ENCODE data around the gene SMIM11.
"Not testable (repeated sequence)": the region's sequence is repeated elsewhere in the genome, so short reads cannot be mapped to it uniquely, and the experiment has no call there.

Gene SMIM11

GRCh38 chr21:34362670-34363069, 12.6 kb upstream of the SMIM11 start:
- Mint-ChIP-seq H3K36me3 (ENCODE audit: low read depth) (no peaks in the 10 kb centered on the region), H3K4me1 (ENCODE audit: low read depth) (peaks cover 16% of the 10 kb centered on the region), H3K4me3 (no peak overlapping the region), H3K9me3 (no peaks in the 10 kb centered on the region), H3K27me3 (peaks cover 15% of the 10 kb centered on the region), H3K27ac (no peak overlapping the region)
- intact Hi-C loops (cut with micrococcal nuclease) = no loop called here

DNA sequence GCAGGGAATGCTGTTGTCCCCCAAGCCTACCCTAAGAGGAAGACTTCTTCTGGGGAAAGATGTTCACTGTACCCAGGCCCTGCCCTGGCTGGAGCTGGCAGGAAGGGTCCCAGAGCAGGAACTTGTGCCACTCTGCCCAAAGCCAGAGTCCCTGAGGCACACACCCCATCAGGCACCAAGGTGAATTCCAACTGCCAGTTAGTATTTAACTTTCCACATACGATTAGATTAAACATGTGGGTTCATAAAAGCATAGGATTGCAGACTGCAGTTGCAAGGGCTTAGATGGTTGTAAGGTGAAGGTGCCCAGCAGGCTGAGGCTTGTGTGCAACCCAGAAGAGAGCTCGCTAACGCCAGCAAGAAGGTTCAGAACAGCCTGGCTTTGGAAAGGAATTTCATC, 11.6 kb upstream of the SMIM11 start, which contains the start of gene KCNE2:
Gene KCNE2 (plus strand): TSS at position 274 of the 400 bp plus-strand sequence. CDS start 6,473 bp downstream, outside the sequence.
- Mint-ChIP-seq H3K4me3 (no peak within 1 kb of the TSS), H3K27ac (peak within 1 kb of the TSS; percentile 5)
- intact Hi-C loops (cut with micrococcal nuclease) = no loop called here

GRCh38 chr21:34364921-34365320, 10.4 kb upstream of the SMIM11 start:
- Mint-ChIP-seq H3K27me3 (peaks cover 10% of the 10 kb centered on the region), H3K9me3 (no peaks in the 10 kb centered on the region), H3K4me3 (no peak overlapping the region), H3K4me1 (ENCODE audit: low read depth) (peaks cover 16% of the 10 kb centered on the region), H3K36me3 (ENCODE audit: low read depth) (no peaks in the 10 kb centered on the region), H3K27ac (no peak overlapping the region)
- intact Hi-C loops (cut with micrococcal nuclease) = no loop called here

More for the DNA sequence above, 11.6 kb upstream of the SMIM11 start, which contains the start of gene KCNE2:
- H3K36me3 Mint-ChIP-seq (ENCODE audit: low read depth) = no peaks in the 10 kb centered on the region
- H3K27me3 Mint-ChIP-seq = peaks cover 11% of the 10 kb centered on the region
- no peaks in the 10 kb centered on the region for H3K9me3 Mint-ChIP-seq
- peaks cover 16% of the 10 kb centered on the region for H3K4me1 Mint-ChIP-seq (ENCODE audit: low read depth)

DNA sequence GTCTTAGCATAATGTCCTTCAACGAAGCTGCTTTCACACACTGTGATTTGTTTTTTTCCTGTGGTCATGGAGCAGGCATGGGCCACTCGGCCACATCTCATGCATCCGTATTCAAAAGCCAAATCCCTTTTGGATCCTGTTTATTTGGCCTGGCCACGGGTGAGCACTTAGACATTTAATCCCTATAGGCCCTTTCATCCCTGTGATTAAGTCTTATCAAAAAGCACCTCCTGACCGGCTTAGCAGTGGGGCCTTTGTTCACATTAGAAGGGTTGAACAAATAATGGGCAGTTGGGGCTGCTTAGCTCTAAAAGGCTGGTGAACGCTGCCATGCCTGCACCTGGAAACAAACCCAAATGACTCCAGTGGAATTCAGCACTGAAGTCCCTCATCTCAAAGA, 9.5 kb upstream of the SMIM11 start:
- Mint-ChIP-seq H3K36me3 (ENCODE audit: low read depth) (no peaks in the 10 kb centered on the region), H3K9me3 (no peaks in the 10 kb centered on the region), H3K4me3 (no peak overlapping the region), H3K27ac (no peak overlapping the region), H3K4me1 (ENCODE audit: low read depth) (peaks cover 16% of the 10 kb centered on the region), H3K27me3 (peaks cover 8% of the 10 kb centered on the region)
- intact Hi-C loops (cut with micrococcal nuclease) = no loop called here

- peaks cover 7% of the 10 kb centered on the region for H3K4me1 Mint-ChIP-seq (ENCODE audit: low read depth)
- intact Hi-C loops (cut with micrococcal nuclease) = no loop called here
- H3K36me3 Mint-ChIP-seq (ENCODE audit: low read depth) = no peaks in the 10 kb centered on the region
- peaks cover 2% of the 10 kb centered on the region for H3K27me3 Mint-ChIP-seq
- no peaks in the 10 kb centered on the region for H3K9me3 Mint-ChIP-seq
- no peak overlapping the region for H3K27ac Mint-ChIP-seq
- no peak overlapping the region for H3K4me3 Mint-ChIP-seq
These were observed 7.9 kb upstream of the SMIM11 start for GRCh38 chr21:34367320-34367935.

DNA sequence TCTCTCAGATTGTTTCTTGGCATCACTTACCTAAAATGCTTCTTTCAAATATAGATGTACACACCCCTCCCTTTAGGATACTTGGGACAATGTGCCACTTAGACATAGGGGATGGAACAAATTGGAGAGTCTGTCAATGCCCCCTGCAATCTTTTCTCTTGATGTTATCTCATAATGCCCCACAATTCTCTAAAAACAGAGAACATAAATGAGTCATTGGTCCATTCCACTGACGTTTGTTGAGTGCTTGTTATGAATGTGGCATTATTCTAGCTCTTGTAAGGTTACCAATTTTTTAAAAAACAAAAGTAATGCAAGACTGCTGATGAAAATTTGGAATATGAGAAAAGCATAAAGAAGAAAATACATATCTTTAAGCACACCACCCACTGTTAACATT, 5.6 kb upstream of the SMIM11 start:
- Mint-ChIP-seq H3K36me3 (ENCODE audit: low read depth) (no peaks in the 10 kb centered on the region), H3K4me1 (ENCODE audit: low read depth) (peaks cover 12% of the 10 kb centered on the region), H3K27ac (no peak overlapping the region), H3K27me3 (peaks cover 2% of the 10 kb centered on the region), H3K9me3 (no peaks in the 10 kb centered on the region), H3K4me3 (no peak overlapping the region)
- intact Hi-C loops (cut with micrococcal nuclease) = no loop called here

GRCh38 chr21:34372321-34372720, 3.0 kb upstream of the SMIM11 start:
- Mint-ChIP-seq H3K27me3 (peaks cover 2% of the 10 kb centered on the region), H3K9me3 (no peaks in the 10 kb centered on the region), H3K4me3 (no peak overlapping the region), H3K27ac (no peak overlapping the region), H3K36me3 (ENCODE audit: low read depth) (no peaks in the 10 kb centered on the region), H3K4me1 (ENCODE audit: low read depth) (peaks cover 12% of the 10 kb centered on the region)
- intact Hi-C loops (cut with micrococcal nuclease) = no loop called here

- peaks cover 12% of the 10 kb centered on the region for H3K4me1 Mint-ChIP-seq (ENCODE audit: low read depth)
- H3K9me3 Mint-ChIP-seq; H3K27me3 Mint-ChIP-seq; intact Hi-C loops (cut with micrococcal nuclease); H3K4me3 Mint-ChIP-seq; H3K27ac Mint-ChIP-seq; H3K36me3 Mint-ChIP-seq (ENCODE audit: low read depth): not testable (repeated sequence)
These were observed 845 bp upstream of the SMIM11 start for GRCh38 chr21:34374462-34374861.

- H3K4me3 Mint-ChIP-seq; H3K27ac Mint-ChIP-seq; H3K36me3 Mint-ChIP-seq (ENCODE audit: low read depth); H3K27me3 Mint-ChIP-seq; intact Hi-C loops (cut with micrococcal nuclease); H3K9me3 Mint-ChIP-seq: not testable (repeated sequence)
- peaks cover 12% of the 10 kb centered on the region for H3K4me1 Mint-ChIP-seq (ENCODE audit: low read depth)
These were observed 289 bp downstream of the SMIM11 start for GRCh38 chr21:34375619-34375972.

- H3K4me3 Mint-ChIP-seq; H3K4me1 Mint-ChIP-seq (ENCODE audit: low read depth); H3K36me3 Mint-ChIP-seq (ENCODE audit: low read depth); H3K9me3 Mint-ChIP-seq; intact Hi-C loops (cut with micrococcal nuclease); H3K27me3 Mint-ChIP-seq; H3K27ac Mint-ChIP-seq: not testable (repeated sequence)
These were observed 7.8 kb downstream of the SMIM11 start for GRCh38 chr21:34383138-34383537.

- H3K27ac Mint-ChIP-seq; H3K4me1 Mint-ChIP-seq (ENCODE audit: low read depth); H3K36me3 Mint-ChIP-seq (ENCODE audit: low read depth); H3K27me3 Mint-ChIP-seq; intact Hi-C loops (cut with micrococcal nuclease); H3K4me3 Mint-ChIP-seq; H3K9me3 Mint-ChIP-seq: not testable (repeated sequence)
These were observed 8.6 kb downstream of the SMIM11 start for GRCh38 chr21:34383724-34384415.

- H3K4me3 Mint-ChIP-seq; intact Hi-C loops (cut with micrococcal nuclease); H3K27ac Mint-ChIP-seq; H3K36me3 Mint-ChIP-seq (ENCODE audit: low read depth); H3K27me3 Mint-ChIP-seq; H3K4me1 Mint-ChIP-seq (ENCODE audit: low read depth); H3K9me3 Mint-ChIP-seq: not testable (repeated sequence)
These were observed 25.2 kb downstream of the SMIM11 start for GRCh38 chr21:34400522-34400921.

- H3K36me3 Mint-ChIP-seq (ENCODE audit: low read depth); H3K4me1 Mint-ChIP-seq (ENCODE audit: low read depth); H3K27me3 Mint-ChIP-seq; H3K27ac Mint-ChIP-seq; intact Hi-C loops (cut with micrococcal nuclease); H3K9me3 Mint-ChIP-seq; H3K4me3 Mint-ChIP-seq: not testable (repeated sequence)
These were observed 29.4 kb downstream of the SMIM11 start for GRCh38 chr21:34404742-34405141.

DNA sequence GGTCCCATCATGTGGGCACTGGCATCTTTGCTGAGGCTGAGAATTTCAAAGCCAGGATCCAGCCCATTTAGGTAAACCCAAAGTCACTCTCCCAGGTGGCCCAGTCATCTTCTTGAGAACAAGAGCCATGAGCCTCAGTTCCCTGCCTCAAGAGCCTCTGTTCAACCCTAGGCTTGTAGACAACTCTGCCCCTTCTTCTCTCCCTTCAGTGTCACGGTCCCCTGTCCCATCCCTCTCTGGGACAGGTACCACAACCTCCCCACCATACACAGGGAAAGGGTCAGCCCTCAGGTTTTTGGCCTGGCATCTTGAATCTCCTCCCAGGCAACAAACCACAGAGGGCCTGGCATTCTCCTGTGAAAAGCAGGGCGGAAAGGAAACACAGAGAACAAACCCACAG, 30.4 kb downstream of the SMIM11 start:
- H3K27ac Mint-ChIP-seq; H3K36me3 Mint-ChIP-seq (ENCODE audit: low read depth); H3K9me3 Mint-ChIP-seq; intact Hi-C loops (cut with micrococcal nuclease); H3K4me1 Mint-ChIP-seq (ENCODE audit: low read depth); H3K27me3 Mint-ChIP-seq; H3K4me3 Mint-ChIP-seq: not testable (repeated sequence)

DNA sequence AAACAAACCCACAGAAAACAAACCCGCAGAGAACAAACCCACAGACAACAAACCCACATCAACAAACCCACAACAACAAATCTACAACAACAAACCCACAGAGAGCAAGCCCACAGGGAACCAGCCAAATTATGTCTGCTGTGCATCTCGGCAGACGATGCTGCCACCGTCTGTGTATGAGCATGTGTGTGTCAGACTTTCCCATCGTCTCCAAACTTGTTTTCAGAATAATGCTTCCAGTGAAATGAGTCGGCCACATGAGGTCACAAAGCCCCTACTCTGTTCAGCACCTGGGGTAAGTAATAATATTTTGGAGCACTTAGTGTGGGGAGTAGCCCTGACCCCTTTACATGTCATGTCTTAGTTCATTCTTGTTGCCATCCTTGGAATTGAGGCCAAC, 30.8 kb downstream of the SMIM11 start:
- H3K9me3 Mint-ChIP-seq; H3K4me1 Mint-ChIP-seq (ENCODE audit: low read depth); H3K36me3 Mint-ChIP-seq (ENCODE audit: low read depth); intact Hi-C loops (cut with micrococcal nuclease); H3K27ac Mint-ChIP-seq; H3K4me3 Mint-ChIP-seq; H3K27me3 Mint-ChIP-seq: not testable (repeated sequence)

Data from dendritic cell treated with granulocyte-macrophage colony-stimulating factor and Interleukin-4, amounts not matched to agents 40 ng/mL and 50 ng/mL, for 4 days (primary cell).